HepG2 (cell line): Measurements from ENCODE around the gene TP53TG5. TPM values are rescaled to one million over a fixed set of nuclear protein-coding genes. Genes with fewer than 3 reads are reported as not detected.
A peak's percentile ranks its signal among the peaks of the same experiment; 100 is the strongest.

Source experiments
- DNMT3B ChIP-seq: conservative IDR thresholded peaks from 2 replicates; pipeline ENCODE4 v1.6.1; 2016; ENCODE audit warnings: missing biosample characterization, control low read depth
- HDAC1 ChIP-seq: sonication (generic); formaldehyde crosslinking; IDR thresholded peaks from 2 replicates; pipeline ENCODE4 v1.5.1; 2020; ENCODE audit warnings: mild to moderate bottlenecking, missing genetic modification reagents
- ISX ChIP-seq: sonication (generic); formaldehyde crosslinking; conservative IDR thresholded peaks from 2 replicates; pipeline ENCODE4 v1.5.0; 2020; ENCODE audit warnings: missing genetic modification reagents
- MAF1 ChIP-seq: sonication (generic); formaldehyde crosslinking; IDR thresholded peaks from 2 replicates; pipeline ENCODE4 v1.5.0; 2020; ENCODE audit warnings: missing genetic modification reagents, borderline replicate concordance
- PHF8 ChIP-seq: sonication (generic); formaldehyde crosslinking; IDR thresholded peaks from 2 replicates; pipeline ENCODE4 v1.5.0; 2020; ENCODE audit warnings: missing genetic modification reagents
- TEAD2 ChIP-seq: sonication (generic); formaldehyde crosslinking; IDR thresholded peaks from 2 replicates; pipeline ENCODE4 v1.9.0; 2021; ENCODE audit warnings: missing genetic modification reagents
- UBTF ChIP-seq: sonication (generic); formaldehyde crosslinking; IDR thresholded peaks from 2 replicates; pipeline ENCODE4 v1.4.0; 2020; ENCODE audit warnings: mild to moderate bottlenecking, missing genetic modification reagents
- ZBTB42 ChIP-seq: sonication (generic); formaldehyde crosslinking; IDR thresholded peaks from 2 replicates; pipeline ENCODE4 v1.5.0; 2020; ENCODE audit warnings: mild to moderate bottlenecking, missing genetic modification reagents
- ZFX ChIP-seq: sonication (generic); formaldehyde crosslinking; IDR thresholded peaks from 2 replicates; pipeline ENCODE4 v1.4.0; 2020; ENCODE audit warnings: mild to moderate bottlenecking, low read depth, missing genetic modification reagents, moderate library complexity
- ZNF124 ChIP-seq: sonication (generic); formaldehyde crosslinking; IDR thresholded peaks from 2 replicates; pipeline ENCODE4 v1.4.0; 2020; ENCODE audit warnings: missing genetic modification reagents
- ZNF333 ChIP-seq: sonication (generic); formaldehyde crosslinking; IDR thresholded peaks from 2 replicates; pipeline ENCODE4 v1.4.0; 2020; ENCODE audit warnings: mild to moderate bottlenecking, missing genetic modification reagents, borderline replicate concordance
- ZNF619 ChIP-seq: sonication (generic); formaldehyde crosslinking; IDR thresholded peaks from 2 replicates; pipeline ENCODE4 v1.4.0; 2020; ENCODE audit warnings: mild to moderate bottlenecking, missing genetic modification reagents
- polyA plus RNA-seq, 8 experiments: library from polyadenylated mRNA; depleted of rRNA in 3 of 8; stranded (reverse) in 7 of 8; unstranded in 1 of 8; fragments of >200 nt; fragmentation: Illumina TruSeq in 4 of 8; extraction: Trizol in 4 of 8; gene quantifications; 2 replicates each; pipeline versions ENCODE4 v1.2.1 to v1.2.3, GENCODE V29; 2011 to 2016; ENCODE audit warnings: low read depth in 4 of 8, missing spikeins in 1 of 8, mixed read lengths in 1 of 8; ENCODE audit not compliant: insufficient read depth in 1 of 8
- total RNA-seq, 5 experiments: library from RNA; depleted of rRNA; stranded (reverse); fragments of >200 nt; fragmentation: Illumina TruSeq; extraction: Trizol; gene quantifications; 2 replicates each; pipeline ENCODE4 v1.2.3, GENCODE V29; 2016; ENCODE audit warnings: low read depth in 1 of 5
- TF ChIP-seq, protein P1 (sequence below): sonication (generic); formaldehyde crosslinking; IDR thresholded peaks from 2 replicates; pipeline ENCODE4 v1.5.0; 2020; ENCODE audit warnings: mild to moderate bottlenecking, missing genetic modification reagents, borderline replicate concordance
- TF ChIP-seq, protein P2 (sequence below): sonication (generic); formaldehyde crosslinking; IDR thresholded peaks from 2 replicates; pipeline ENCODE4 v1.4.0; 2020; ENCODE audit warnings: missing genetic modification reagents
- TF ChIP-seq, protein P3 (sequence below): sonication (generic); formaldehyde crosslinking; IDR thresholded peaks from 2 replicates; pipeline ENCODE4 v1.4.0; 2020; ENCODE audit warnings: low read depth, mild to moderate bottlenecking, missing genetic modification reagents

TP53TG5 gene
- total and polyA plus RNA-seq, 2 of the 13 experiments (the other 11 are each of a cell fraction or from before 2014, with no cell fraction given), result 0.11 TPM; not detected in 1

DNA sequence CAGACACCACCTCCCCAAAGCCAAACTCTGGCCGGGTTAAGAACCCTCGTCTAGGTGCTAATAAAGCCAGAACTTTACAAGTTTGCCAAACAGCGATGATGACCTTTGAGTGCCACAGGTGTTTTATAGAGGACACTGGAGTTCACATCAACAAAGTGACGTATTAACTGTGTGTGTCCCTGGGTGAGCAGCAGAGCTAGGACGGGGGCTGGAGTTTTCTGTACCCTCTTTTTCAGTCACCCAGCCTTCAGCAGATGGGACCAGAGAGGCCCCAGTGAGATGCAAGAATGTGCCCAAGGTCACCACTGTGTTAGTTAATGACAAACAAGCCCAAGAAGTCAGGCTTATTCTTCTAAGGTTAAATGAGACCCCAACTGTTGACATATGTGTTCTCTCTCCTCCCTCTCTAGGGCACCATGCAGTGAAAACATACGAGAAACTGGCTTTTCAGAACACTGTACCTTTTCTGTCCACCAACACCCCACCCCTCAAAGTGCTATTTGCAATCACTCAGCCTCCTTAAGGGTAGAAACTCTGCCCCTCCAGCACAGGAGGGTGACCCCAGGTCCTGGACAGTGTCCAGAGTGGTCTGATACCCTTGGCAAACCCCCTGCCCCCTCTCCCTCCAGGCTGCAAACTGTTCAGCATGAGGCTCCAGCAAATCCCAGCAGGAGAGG, 35.1 kb downstream of the TP53TG5 start (continued):
- TF ChIP-seq, protein P1, sequence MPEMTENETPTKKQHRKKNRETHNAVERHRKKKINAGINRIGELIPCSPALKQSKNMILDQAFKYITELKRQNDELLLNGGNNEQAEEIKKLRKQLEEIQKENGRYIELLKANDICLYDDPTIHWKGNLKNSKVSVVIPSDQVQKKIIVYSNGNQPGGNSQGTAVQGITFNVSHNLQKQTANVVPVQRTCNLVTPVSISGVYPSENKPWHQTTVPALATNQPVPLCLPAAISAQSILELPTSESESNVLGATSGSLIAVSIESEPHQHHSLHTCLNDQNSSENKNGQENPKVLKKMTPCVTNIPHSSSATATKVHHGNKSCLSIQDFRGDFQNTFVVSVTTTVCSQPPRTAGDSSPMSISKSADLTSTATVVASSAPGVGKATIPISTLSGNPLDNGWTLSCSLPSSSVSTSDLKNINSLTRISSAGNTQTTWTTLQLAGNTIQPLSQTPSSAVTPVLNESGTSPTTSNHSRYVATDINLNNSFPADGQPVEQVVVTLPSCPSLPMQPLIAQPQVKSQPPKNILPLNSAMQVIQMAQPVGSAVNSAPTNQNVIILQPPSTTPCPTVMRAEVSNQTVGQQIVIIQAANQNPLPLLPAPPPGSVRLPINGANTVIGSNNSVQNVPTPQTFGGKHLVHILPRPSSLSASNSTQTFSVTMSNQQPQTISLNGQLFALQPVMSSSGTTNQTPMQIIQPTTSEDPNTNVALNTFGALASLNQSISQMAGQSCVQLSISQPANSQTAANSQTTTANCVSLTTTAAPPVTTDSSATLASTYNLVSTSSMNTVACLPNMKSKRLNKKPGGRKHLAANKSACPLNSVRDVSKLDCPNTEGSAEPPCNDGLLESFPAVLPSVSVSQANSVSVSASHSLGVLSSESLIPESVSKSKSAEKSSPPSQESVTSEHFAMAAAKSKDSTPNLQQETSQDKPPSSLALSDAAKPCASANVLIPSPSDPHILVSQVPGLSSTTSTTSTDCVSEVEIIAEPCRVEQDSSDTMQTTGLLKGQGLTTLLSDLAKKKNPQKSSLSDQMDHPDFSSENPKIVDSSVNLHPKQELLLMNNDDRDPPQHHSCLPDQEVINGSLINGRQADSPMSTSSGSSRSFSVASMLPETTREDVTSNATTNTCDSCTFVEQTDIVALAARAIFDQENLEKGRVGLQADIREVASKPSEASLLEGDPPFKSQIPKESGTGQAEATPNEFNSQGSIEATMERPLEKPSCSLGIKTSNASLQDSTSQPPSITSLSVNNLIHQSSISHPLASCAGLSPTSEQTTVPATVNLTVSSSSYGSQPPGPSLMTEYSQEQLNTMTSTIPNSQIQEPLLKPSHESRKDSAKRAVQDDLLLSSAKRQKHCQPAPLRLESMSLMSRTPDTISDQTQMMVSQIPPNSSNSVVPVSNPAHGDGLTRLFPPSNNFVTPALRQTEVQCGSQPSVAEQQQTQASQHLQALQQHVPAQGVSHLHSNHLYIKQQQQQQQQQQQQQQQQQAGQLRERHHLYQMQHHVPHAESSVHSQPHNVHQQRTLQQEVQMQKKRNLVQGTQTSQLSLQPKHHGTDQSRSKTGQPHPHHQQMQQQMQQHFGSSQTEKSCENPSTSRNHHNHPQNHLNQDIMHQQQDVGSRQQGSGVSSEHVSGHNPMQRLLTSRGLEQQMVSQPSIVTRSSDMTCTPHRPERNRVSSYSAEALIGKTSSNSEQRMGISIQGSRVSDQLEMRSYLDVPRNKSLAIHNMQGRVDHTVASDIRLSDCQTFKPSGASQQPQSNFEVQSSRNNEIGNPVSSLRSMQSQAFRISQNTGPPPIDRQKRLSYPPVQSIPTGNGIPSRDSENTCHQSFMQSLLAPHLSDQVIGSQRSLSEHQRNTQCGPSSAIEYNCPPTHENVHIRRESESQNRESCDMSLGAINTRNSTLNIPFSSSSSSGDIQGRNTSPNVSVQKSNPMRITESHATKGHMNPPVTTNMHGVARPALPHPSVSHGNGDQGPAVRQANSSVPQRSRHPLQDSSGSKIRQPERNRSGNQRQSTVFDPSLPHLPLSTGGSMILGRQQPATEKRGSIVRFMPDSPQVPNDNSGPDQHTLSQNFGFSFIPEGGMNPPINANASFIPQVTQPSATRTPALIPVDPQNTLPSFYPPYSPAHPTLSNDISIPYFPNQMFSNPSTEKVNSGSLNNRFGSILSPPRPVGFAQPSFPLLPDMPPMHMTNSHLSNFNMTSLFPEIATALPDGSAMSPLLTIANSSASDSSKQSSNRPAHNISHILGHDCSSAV, result no peak
- TF ChIP-seq ZNF124 (CRISPR knock-in tag) (0 out of 2 replicates have a peak, but pooled peaks have one; percentile 15), DNMT3B (no peak), HDAC1 (CRISPR knock-in tag) (no peak), ZBTB42 (CRISPR knock-in tag) (peak; percentile 25; the same call in 1 of the 2 replicates), UBTF (CRISPR knock-in tag) (no peak), ISX (CRISPR knock-in tag) (no peak), TEAD2 (CRISPR knock-in tag) (0 out of 2 replicates have a peak, but pooled peaks have one; percentile 36), PHF8 (CRISPR knock-in tag) (no peak), MAF1 (0 out of 2 replicates have a peak, but pooled peaks have one; percentile 56), ZNF333 (CRISPR knock-in tag) (no peak), ZNF619 (CRISPR knock-in tag) (0 out of 2 replicates have a peak, but pooled peaks have one; percentile 9), ZFX (CRISPR knock-in tag) (no peak)
- TF ChIP-seq, protein P2, sequence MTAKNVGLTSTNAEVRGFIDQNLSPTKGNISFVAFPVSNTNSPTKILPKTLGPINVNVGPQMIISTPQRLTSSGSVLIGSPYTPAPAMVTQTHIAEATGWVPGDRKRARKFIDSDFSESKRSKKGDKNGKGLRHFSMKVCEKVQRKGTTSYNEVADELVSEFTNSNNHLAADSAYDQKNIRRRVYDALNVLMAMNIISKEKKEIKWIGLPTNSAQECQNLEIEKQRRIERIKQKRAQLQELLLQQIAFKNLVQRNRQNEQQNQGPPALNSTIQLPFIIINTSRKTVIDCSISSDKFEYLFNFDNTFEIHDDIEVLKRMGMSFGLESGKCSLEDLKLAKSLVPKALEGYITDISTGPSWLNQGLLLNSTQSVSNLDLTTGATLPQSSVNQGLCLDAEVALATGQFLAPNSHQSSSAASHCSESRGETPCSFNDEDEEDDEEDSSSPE, result no peak
- TF ChIP-seq, protein P3, sequence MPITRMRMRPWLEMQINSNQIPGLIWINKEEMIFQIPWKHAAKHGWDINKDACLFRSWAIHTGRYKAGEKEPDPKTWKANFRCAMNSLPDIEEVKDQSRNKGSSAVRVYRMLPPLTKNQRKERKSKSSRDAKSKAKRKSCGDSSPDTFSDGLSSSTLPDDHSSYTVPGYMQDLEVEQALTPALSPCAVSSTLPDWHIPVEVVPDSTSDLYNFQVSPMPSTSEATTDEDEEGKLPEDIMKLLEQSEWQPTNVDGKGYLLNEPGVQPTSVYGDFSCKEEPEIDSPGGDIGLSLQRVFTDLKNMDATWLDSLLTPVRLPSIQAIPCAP (CRISPR knock-in tag), result no peak
